T-helper 17 cell (primary cell): ENCODE measurements around the gene ANKRD63. TPM values are rescaled to one million over a fixed set of nuclear protein-coding genes. Genes with fewer than 3 reads are reported as not detected.

Experiments
- ATAC-seq: fragments of 150-1000 bp; cut with Tn5 transposase; 2 replicates; pipeline ENCODE4 v1.10.0; 2021; ENCODE audit warnings: mild to moderate bottlenecking, moderate library complexity
- DNase-seq, 3 donors: peaks; one replicate each; pipeline versions ENCODE4 v3.0.0 to v3.0.0-alpha.2; 2020 to 2021
- H3K9me3 ChIP-seq: one replicate; pipeline ENCODE4 v1.7.0; 2013; ENCODE audit warnings: low read length, mild to moderate bottlenecking; ENCODE audit not compliant: control insufficient read depth, poor library complexity, severe bottlenecking
- H3K27ac Mint-ChIP-seq: one replicate; pipeline ENCODE4 v1.8.0; 2022; ENCODE audit warnings: mild to moderate bottlenecking, moderate library complexity, mixed read lengths
- H3K27me3 Mint-ChIP-seq: one replicate; pipeline ENCODE4 v1.8.0; 2022; ENCODE audit warnings: mixed read lengths
- H3K36me3 Mint-ChIP-seq: one replicate; pipeline ENCODE4 v1.8.0; 2022; ENCODE audit warnings: low read depth, mixed read lengths
- H3K4me1 Mint-ChIP-seq: one replicate; pipeline ENCODE4 v1.8.0; 2022; ENCODE audit warnings: mild to moderate bottlenecking, mixed read lengths
- H3K4me3 Mint-ChIP-seq: one replicate; pipeline ENCODE4 v1.8.0; 2022; ENCODE audit warnings: mild to moderate bottlenecking, moderate library complexity, mixed read lengths
- total RNA-seq, 4 donors: library from RNA in 2 of 4; stranded (reverse) in 2 of 4; gene quantifications; one replicate each; pipeline ENCODE4 v1.2.3 and lab custom pipeline; 2022 to 2026

ANKRD63 gene
- total RNA-seq, 2 donors from 2014 or later: 0.42 TPM; not detected in 1

DNA sequence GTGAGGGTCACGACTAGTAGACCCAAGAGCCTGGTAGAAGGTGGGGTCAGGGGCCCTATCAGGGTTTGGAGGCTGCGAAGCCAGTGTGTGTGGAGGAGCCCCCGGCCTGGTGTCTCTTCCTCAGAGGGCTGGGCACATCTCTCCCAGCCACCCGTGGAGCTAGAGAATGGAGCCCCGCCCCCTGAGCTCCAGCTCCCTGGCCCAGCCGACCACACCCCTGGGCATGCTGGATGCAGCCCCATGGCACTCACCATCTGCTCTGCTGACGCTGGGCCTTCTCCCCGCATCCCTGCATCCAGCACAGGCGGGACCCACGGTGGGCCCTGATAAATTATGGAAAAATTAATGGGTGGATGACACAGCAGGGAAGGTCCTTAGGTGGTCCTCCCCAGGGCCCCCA lies 17.5 kb downstream of the ANKRD63 start:
- Mint-ChIP-seq H3K36me3 (no peaks in the 10 kb centered on the region), H3K27ac (no peak overlapping the region), H3K27me3 (peaks cover 5% of the 10 kb centered on the region), H3K4me1 (no peaks in the 10 kb centered on the region), H3K4me3 (no peak overlapping the region)
- ATAC-seq (no peak), DNase-seq (no peak)
- H3K9me3 ChIP-seq: no peaks in the 10 kb centered on the region

DNA sequence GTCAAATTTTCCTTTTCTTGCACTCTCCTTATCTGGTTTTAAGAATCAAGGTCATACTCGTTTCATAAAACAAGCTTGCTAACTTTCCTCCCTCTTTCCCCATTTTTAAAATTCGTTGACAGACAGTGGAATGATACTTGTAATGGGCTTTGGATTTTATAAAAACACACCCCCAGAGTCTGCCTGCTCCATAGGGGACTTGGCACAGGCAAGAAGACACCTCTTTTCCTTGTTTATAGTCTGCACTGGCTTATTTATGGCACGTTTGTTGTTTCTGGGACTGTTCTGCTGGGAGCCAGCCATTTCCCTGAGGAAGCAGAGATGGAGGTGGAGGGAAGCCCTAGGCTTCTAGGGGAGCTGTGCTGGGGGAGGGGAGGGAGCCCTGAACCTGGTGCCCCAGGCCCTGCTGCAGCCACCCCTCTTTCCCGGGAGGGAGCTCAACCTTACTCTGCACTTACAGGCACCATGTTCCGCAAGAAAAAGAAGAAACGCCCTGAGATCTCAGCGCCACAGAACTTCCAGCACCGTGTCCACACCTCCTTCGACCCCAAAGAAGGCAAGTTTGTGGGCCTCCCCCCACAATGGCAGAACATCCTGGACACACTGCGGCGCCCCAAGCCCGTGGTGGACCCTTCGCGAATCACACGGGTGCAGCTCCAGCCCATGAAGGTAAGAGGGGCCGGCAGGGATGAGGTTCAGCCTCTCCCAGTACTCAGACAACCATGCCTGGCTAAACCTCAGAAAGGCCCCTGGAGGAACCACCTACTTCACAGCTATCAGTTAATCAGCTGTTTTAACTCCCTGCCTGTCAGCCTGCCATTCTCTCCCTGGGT lies 18.3 kb downstream of the ANKRD63 start:
- Mint-ChIP-seq H3K27ac (no peak overlapping the region), H3K36me3 (no peaks in the 10 kb centered on the region), H3K27me3 (peaks cover 5% of the 10 kb centered on the region), H3K4me1 (no peaks in the 10 kb centered on the region), H3K4me3 (no peak overlapping the region)
- ATAC-seq: no peak
- no peaks in the 10 kb centered on the region for H3K9me3 ChIP-seq
- no peak for DNase-seq

GRCh38 chr15:40263024-40263754 lies 19.7 kb downstream of the ANKRD63 start:
- DNase-seq (no peak), ATAC-seq (no peak)
- Mint-ChIP-seq H3K27ac (no peak overlapping the region), H3K36me3 (no peaks in the 10 kb centered on the region), H3K27me3 (peaks cover 11% of the 10 kb centered on the region), H3K4me1 (no peaks in the 10 kb centered on the region), H3K4me3 (no peak overlapping the region)
- H3K9me3 ChIP-seq: no peaks in the 10 kb centered on the region

DNA sequence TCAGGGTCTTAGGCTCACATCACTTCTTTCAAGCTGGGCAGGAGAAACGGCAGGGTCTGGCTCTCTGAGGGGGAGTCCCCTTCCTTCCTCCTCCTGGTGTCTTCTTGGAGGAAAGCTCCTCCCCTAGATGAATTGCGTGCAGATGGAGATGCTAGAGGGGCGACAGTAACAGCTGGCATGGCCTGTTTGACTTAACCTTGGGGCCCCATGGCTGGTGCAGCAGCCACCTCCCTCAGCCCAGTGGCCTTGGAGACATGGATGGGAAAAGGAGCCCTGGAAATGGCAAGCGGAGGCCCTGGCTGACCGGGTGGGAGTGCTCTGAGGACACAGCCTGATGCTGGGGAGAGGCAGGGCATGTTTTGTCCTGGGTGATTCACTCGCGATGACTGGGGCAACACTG lies 23.8 kb downstream of the ANKRD63 start:
- ATAC-seq: no peak
- Mint-ChIP-seq H3K36me3 (no peaks in the 10 kb centered on the region), H3K27me3 (peaks cover 29% of the 10 kb centered on the region), H3K4me3 (no peak overlapping the region), H3K27ac (no peak overlapping the region), H3K4me1 (peaks cover 2% of the 10 kb centered on the region)
- no peaks in the 10 kb centered on the region for H3K9me3 ChIP-seq
- DNase-seq: no peak

DNA sequence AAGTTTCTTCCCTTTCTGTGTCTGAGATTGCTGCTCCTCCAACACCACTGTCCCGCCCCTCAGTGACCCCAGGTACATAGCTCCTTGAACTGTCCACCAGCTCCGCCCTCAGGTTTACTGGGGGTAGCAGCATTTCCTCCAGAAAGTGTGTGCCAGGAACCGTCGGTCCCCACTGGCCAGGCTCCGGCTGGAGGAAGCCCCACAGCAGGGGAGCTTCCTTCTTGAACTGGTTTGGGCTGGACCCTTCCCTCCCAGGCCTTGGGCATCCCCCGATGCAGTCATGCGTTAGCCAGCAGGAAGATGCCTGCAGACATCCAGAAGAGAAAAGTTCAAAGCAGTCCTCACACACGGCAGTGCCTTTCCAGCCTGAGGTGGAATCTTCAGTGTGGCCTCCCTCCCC lies 24.3 kb downstream of the ANKRD63 start:
- DNase-seq: no peak
- H3K36me3 Mint-ChIP-seq: no peaks in the 10 kb centered on the region
- ATAC-seq: no peak
- no peak overlapping the region for H3K4me3 Mint-ChIP-seq
- H3K27ac Mint-ChIP-seq: no peak overlapping the region
- peaks cover 5% of the 10 kb centered on the region for H3K4me1 Mint-ChIP-seq
- H3K27me3 Mint-ChIP-seq: peaks cover 33% of the 10 kb centered on the region
- H3K9me3 ChIP-seq: no peaks in the 10 kb centered on the region

- no peaks in the 10 kb centered on the region for H3K36me3 Mint-ChIP-seq
- H3K4me3 Mint-ChIP-seq: no peak overlapping the region
- ATAC-seq (no peak), DNase-seq (no peak)
- peaks cover 9% of the 10 kb centered on the region for H3K4me1 Mint-ChIP-seq
- no peak overlapping the region for H3K27ac Mint-ChIP-seq
- H3K9me3 ChIP-seq: no peaks in the 10 kb centered on the region
- H3K27me3 Mint-ChIP-seq: peaks cover 40% of the 10 kb centered on the region
Measured at GRCh38 chr15:40257656-40258450, 25.0 kb downstream of the ANKRD63 start.

DNA sequence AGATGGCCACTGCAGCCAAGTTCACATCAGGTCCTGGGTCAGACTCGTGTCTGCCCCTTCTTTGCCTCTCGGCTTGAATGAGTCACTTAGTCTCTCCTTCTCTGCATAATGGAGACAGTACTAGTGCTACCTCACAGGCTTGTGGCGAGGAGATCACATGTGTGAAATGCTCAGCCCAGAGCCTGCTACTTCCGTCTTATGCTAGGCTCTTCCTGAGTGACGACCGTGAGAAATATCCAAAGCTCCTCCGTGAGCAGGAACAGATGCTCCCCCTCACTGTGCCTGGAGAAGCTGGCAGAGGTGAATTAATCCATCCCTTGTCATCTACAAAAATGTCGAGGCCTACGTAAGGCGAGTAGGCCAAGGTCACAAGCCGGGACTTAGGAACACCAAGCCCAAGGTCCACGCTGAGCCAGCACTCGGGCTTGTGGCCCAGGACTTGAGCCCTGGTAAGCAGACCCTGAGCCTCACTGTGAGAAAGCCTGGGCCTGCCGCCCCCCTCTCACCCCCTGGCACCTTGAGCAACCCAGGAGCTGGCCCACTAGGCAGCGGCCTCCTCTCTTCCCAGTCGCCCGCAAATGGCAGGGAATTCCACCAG lies 26.1 kb downstream of the ANKRD63 start:
- H3K27me3 Mint-ChIP-seq: peaks cover 40% of the 10 kb centered on the region
- H3K27ac Mint-ChIP-seq: no peak overlapping the region
- peaks cover 9% of the 10 kb centered on the region for H3K4me1 Mint-ChIP-seq
- ATAC-seq (no peak), DNase-seq (no peak)
- H3K36me3 Mint-ChIP-seq: no peaks in the 10 kb centered on the region
- no peak overlapping the region for H3K4me3 Mint-ChIP-seq
- no peaks in the 10 kb centered on the region for H3K9me3 ChIP-seq

DNA sequence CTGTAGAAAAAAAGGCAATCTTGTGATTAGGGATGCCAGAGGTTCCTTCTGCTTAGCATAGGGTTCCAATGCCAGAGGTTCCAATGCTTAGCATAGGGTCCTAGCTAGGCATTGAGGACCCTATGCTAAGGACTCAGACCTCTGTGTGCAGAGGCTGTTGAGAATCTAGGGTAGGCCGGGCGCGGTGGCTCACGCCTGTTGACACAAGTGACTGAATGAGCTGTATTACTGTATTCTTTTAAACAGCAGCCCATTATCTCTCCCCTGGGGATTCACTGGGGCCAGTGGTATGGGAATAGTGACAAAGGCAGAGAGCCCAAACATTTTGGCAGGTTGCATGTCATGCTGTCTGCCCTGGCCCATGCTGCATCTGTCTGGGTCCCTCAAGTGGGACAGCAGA lies 27.8 kb downstream of the ANKRD63 start:
- no peaks in the 10 kb centered on the region for H3K36me3 Mint-ChIP-seq
- no peak for DNase-seq
- peaks cover 43% of the 10 kb centered on the region for H3K27me3 Mint-ChIP-seq
- H3K4me3 Mint-ChIP-seq: no peak overlapping the region
- H3K4me1 Mint-ChIP-seq: peaks cover 9% of the 10 kb centered on the region
- H3K9me3 ChIP-seq: no peaks in the 10 kb centered on the region
- no peak for ATAC-seq
- H3K27ac Mint-ChIP-seq: no peak overlapping the region

DNA sequence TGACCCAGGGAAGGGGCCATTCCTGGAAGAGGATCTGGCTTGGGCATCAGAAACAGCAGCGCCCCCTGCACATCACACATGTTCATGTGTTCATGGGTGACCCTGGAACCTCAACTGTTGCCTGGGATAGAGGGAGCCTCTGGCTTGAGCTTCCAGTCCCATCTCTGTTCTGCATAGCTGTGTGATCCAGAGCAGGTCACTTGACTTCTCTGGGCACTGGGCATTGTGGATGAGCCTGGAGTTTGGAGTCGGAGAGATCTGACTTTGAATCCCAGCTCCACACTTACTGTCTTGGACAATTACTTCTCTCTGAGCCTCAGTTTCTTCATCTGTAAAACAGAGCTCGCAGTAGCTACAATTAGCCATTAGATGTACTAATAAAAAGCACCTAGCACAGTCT lies 28.4 kb downstream of the ANKRD63 start:
- ATAC-seq (no peak), DNase-seq (no peak)
- H3K4me1 Mint-ChIP-seq: peaks cover 9% of the 10 kb centered on the region
- H3K36me3 Mint-ChIP-seq: no peaks in the 10 kb centered on the region
- H3K27me3 Mint-ChIP-seq: peaks cover 43% of the 10 kb centered on the region
- H3K9me3 ChIP-seq: no peaks in the 10 kb centered on the region
- H3K4me3 Mint-ChIP-seq: no peak overlapping the region
- no peak overlapping the region for H3K27ac Mint-ChIP-seq

DNA sequence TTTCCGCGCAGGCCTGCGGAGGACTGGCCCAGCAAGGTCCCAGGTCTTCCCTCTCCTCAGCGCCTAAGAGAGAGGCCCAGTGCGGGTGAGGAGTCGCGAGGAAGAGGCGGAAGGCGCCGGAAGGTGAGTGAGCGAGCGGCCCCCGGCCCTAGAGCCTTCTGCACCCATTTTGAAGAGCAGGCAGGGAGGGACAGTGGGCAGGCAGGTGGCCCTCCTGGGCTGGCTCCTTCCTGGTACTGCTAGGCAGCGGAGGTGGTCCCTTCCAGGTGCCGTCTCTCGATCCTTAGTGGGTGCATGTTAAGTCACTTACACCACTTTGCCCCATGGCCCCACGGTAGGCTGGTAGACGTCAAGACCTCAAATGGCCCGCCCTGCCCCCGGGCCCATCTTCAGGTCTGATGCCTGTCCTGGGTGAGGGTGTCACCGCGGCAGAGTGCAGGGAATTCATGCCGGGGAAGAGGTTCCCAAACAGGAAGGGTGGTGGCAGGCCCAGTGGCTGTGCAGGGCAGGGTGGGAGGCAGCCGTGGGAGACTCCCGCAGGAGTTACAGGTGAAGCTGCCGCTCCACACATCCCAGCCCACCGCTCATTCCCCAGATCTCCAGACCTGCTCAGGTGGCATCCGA lies 29.6 kb downstream of the ANKRD63 start:
- peak; percentile 43 for ATAC-seq
- Mint-ChIP-seq H3K4me1 (peaks cover 9% of the 10 kb centered on the region), H3K4me3 (peak overlapping the region; percentile 83), H3K36me3 (no peaks in the 10 kb centered on the region), H3K27ac (no peak overlapping the region), H3K27me3 (peaks cover 37% of the 10 kb centered on the region)
- no peak for DNase-seq
- no peaks in the 10 kb centered on the region for H3K9me3 ChIP-seq

DNA sequence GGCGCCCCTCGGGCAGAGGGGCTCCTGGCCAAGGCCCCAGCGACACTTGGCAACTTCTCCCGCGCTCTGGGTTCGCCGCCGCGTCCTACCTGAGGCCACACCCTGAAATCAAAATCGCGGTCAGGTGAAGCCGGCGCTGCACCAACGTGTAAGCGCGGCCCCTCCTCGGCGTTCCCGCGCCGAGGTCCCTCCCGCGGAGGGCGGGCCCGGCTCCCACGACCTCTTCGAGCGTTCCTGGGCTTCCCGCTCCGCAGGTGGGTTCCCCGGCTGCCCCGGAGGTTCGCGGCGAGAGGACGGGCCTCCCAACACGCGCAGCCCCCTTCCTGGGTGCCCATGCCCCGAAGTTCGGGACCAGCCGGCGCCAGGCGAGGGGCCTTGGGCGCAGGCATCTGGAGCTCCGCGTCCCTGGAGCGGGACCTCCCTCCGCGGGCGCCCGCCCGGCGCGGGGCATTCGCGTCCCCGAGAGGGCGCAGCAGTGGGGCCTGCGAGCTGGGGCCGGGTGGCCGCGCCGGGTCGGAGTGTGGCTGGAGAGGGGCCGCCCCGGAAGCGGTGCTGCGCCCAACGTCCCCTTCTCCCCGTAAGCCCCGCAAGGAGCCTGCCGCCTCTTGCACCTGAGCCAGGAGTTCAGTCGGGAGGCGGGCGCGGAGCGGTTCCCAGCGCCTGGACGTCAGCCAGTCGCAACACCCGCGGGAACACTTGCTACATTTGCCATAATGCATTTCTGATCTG lies 30.3 kb downstream of the ANKRD63 start:
- no peak overlapping the region for H3K27ac Mint-ChIP-seq
- H3K27me3 Mint-ChIP-seq: peaks cover 35% of the 10 kb centered on the region
- H3K4me3 Mint-ChIP-seq: peak overlapping the region; percentile 83

GRCh38 chr15:40252141-40252437 lies 30.8 kb downstream of the ANKRD63 start:
- DNase-seq (no peak), ATAC-seq (no peak)
- peaks cover 9% of the 10 kb centered on the region for H3K4me1 Mint-ChIP-seq
- peak overlapping the region; percentile 58 for H3K4me3 Mint-ChIP-seq
- H3K27me3 Mint-ChIP-seq: peaks cover 35% of the 10 kb centered on the region
- H3K9me3 ChIP-seq: no peaks in the 10 kb centered on the region
- no peak overlapping the region for H3K27ac Mint-ChIP-seq
- H3K36me3 Mint-ChIP-seq: no peaks in the 10 kb centered on the region

More for the DNA sequence above, 30.3 kb downstream of the ANKRD63 start:
- no peak for DNase-seq
- Mint-ChIP-seq H3K4me1 (peaks cover 9% of the 10 kb centered on the region), H3K36me3 (no peaks in the 10 kb centered on the region)
- no peaks in the 10 kb centered on the region for H3K9me3 ChIP-seq
- ATAC-seq: peak; percentile 59
